GM12864 (cell line): Measurements from ENCODE around the gene AKAP13.
A peak's percentile ranks its signal among the peaks of the same experiment; 100 is the strongest.
"Not testable (repeated sequence)": the region's sequence is repeated elsewhere in the genome, so short reads cannot be mapped to it uniquely, and the experiment has no call there.

Experiments
- DNase-seq: peaks from one replicate; pipeline ENCODE4 v3.0.0-alpha.2; 2011; ENCODE audit warnings: low read depth
- H3K4me3 ChIP-seq: 2 replicates; pipeline ENCODE4 v1.5.1; 2011; ENCODE audit warnings: mild to moderate bottlenecking, low read depth, low read length, control low read depth
- TF ChIP-seq, protein P1 (sequence below): IDR thresholded peaks from 2 replicates; pipeline ENCODE4 v1.5.1; 2011; ENCODE audit warnings: low read depth, mild to moderate bottlenecking, moderate library complexity, low read length, control low read depth, inconsistent platforms; ENCODE audit errors: missing control alignments

Gene AKAP13

GRCh38 chr15:85582131-85583079 lies 202.0 kb downstream of the AKAP13 start:
- TF ChIP-seq, protein P1, sequence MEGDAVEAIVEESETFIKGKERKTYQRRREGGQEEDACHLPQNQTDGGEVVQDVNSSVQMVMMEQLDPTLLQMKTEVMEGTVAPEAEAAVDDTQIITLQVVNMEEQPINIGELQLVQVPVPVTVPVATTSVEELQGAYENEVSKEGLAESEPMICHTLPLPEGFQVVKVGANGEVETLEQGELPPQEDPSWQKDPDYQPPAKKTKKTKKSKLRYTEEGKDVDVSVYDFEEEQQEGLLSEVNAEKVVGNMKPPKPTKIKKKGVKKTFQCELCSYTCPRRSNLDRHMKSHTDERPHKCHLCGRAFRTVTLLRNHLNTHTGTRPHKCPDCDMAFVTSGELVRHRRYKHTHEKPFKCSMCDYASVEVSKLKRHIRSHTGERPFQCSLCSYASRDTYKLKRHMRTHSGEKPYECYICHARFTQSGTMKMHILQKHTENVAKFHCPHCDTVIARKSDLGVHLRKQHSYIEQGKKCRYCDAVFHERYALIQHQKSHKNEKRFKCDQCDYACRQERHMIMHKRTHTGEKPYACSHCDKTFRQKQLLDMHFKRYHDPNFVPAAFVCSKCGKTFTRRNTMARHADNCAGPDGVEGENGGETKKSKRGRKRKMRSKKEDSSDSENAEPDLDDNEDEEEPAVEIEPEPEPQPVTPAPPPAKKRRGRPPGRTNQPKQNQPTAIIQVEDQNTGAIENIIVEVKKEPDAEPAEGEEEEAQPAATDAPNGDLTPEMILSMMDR = no peak
- no peak for DNase-seq
- peak overlapping the region; percentile 44 for H3K4me3 ChIP-seq

DNA sequence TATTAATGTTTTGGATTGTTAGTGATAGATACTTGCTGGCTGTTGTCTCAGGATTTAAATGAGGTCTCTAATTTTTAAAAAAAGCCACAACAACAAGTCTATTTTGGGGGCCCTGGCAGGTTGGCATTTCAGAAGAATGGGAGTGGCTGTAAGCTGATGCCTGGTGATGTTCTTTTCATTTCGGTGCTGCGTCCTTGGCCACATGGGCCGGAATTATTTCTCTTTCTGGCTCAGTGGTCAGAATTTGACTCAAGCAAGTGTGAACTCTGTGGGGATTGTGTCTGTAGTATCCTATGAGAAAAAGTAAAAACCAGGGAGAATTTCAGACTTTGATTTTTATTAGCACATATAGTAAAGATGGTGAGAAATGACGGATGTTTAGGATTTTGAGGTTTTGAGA lies 203.0 kb downstream of the AKAP13 start:
- TF ChIP-seq, protein P1 = no peak
- peak overlapping the region; percentile 44; the same call in 1 of the 2 replicates for H3K4me3 ChIP-seq
- DNase-seq = no peak

GRCh38 chr15:85583923-85584390 lies 203.6 kb downstream of the AKAP13 start:
- peak; percentile 77 for DNase-seq
- TF ChIP-seq, protein P1 = no peak
- peak overlapping the region; percentile 44; the same call in 1 of the 2 replicates for H3K4me3 ChIP-seq

DNA sequence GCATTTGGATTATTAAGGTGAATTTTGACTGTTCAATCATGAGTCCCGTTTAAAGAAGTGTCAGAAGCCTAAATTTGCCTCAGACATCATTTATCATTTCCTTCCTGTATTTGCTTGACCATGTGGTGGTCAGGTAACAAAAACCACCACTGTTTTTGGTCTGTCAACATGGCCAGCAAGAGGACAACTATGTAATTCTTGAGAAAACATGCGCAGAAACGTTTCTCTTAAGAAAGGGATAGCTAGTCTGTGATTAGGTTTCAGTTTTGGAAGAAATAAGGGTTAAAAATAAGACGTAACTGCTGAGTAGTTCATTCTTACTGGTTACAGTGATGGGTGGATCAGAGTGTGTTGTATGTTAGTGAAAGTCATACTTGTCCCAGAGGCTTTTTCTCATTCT lies 204.5 kb downstream of the AKAP13 start:
- no peak for DNase-seq
- TF ChIP-seq, protein P1 = no peak
- H3K4me3 ChIP-seq = no peak overlapping the region; the same call in 1 of the 2 replicates

DNA sequence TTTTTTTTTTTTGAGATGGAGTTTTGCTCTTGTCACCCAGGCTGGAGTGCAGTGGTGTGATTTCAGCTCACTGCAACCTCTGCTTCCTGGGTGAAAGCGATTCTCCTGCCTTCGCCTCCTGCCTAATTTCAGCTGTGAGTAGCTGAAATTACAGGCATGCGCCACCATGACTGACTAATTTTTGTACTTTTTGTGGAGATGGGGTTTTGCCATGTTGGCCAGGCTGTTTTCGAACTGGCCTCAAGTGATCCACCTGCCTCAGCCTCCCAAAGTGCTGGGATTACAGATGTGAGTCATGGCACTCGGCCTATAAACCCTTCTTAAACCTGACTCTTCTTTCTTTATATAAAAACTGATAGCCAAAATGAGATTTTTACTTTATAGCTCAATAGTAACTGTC lies 205.8 kb downstream of the AKAP13 start:
- H3K4me3 ChIP-seq, DNase-seq: not testable (repeated sequence)

GRCh38 chr15:85587707-85588411 lies 207.5 kb downstream of the AKAP13 start:
- H3K4me3 ChIP-seq = no peak overlapping the region
- no peak for DNase-seq
- TF ChIP-seq, protein P1 = no peak

DNA sequence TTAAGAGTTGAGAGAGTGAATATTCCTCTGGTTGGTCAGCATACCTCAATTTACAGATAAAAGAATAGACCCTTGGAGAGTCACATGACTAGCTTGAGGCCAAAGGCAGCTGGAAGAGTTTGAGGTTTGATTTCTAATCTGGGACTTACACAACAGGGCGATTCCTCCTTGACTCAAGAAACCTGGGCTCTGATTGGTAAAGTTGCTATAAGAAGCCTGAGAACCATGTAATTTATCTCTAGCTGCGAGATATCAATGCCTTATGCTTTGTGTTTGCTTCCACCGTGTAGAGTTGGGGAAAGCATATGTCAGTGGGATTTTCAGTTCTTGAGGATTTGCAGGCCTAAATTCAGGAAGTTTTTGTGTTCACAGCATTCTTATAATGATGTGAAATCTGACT lies 208.3 kb downstream of the AKAP13 start:
- DNase-seq = no peak
- no peak overlapping the region for H3K4me3 ChIP-seq
- TF ChIP-seq, protein P1 = no peak
